ENCODE data around the gene TBC1D26.
"Not testable (repeated sequence)": the region's sequence is repeated elsewhere in the genome, so short reads cannot be mapped to it uniquely, and the experiment has no call there.

The TBC1D26 gene

DNA sequence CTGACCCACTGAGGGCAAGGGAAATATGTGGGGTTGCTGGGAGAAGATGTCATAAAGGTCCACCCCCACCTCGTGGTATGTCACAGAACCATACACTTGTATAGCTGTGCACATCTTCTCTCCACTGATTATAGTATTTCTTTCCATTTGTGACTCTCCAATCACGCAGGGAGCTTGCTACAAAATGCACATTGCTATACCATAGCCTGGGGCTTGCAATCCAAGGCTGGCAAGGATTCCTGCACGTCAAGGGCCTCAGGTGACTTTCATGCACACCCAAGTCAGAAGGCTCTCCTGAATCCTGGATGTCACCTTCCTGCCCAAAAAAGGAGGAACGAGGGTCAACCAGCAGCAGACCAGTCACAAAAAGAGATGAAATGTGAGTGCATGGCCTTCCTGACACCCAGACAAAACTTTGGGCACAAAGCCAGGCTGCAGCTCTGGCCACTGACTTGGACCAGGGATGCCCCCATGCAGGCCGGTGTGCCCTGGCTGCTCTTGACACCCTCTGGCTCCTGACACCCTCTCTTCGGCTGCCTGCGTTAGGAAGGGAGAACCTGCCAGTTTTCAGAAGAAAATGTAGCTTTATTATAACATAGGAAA is 12.1 kb downstream of the TBC1D26 start:
- DNase-seq = no peak

DNA sequence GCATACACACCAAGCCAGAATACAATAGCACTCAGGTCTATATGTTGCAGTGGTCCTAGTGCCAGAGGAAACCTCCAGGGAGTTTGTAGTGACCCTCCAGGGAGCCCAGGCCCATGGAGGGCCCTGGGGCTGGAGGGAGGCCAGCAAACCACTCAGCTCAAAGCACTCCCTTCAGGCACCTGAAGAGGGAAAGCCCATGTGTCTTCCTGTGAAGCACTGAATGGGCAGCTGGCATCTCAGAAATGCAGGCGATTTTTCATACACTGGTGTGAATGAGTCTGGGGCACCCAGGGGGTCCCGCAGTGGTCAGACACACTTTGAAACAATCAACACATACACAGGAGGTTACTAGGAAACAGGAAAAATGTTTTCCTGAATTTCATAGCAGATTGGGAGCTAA is 12.8 kb downstream of the TBC1D26 start:
- no peak for DNase-seq

DNA sequence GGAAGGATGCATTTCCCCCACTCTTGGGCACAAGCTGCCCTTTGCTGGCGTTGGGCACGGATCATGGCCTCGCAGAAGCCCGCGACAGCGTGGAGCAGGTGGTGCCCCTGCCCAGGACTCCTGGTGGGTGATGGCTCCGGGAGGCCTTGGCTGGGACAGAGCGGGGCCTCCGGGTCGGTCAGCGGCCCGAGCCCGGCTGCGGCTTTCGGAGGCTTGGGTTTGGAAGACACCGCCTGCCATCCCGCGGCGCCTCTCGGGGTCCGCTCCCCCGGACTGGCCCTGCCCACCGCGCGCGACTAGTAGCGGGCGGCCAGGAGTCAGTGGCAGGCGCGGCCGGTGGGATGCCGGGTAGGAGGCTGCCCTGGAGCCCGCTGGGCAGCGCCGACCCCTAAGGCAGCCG is 17.3 kb downstream of the TBC1D26 start:
- DNase-seq = not testable (repeated sequence)

DNA sequence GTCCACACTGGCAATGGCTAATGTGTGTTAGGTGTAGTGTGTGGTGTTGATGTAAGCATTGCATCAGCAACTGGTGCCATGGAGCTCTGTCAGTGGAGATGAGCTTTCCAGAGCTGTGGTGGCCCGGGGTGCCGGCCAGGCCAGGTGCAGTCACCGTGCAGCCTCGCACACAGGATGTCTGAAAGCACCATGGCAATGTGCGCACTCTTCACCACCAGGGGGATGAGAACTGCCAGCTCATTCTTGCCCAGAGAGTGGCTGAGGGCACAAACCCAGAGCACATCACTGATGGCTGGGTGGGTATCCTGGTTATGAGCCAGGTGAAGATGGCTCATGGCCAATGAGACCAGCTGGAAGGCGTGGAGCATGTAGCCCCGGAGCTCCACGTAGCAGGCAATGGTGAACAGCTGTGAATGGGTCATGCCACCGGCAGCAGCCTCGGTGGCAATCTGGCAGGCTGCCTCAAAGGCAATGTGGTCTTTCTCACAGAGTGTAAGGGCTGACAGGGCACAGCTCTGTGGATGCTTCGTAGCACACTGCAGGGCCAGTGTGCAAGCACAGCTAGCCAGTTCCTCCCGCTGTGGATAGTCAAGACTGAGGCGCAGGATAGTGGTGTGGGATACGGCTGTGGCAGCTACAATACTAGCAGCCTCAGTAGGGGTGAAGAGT is 36.9 kb downstream of the TBC1D26 start:
- not testable (repeated sequence) for DNase-seq

DNA sequence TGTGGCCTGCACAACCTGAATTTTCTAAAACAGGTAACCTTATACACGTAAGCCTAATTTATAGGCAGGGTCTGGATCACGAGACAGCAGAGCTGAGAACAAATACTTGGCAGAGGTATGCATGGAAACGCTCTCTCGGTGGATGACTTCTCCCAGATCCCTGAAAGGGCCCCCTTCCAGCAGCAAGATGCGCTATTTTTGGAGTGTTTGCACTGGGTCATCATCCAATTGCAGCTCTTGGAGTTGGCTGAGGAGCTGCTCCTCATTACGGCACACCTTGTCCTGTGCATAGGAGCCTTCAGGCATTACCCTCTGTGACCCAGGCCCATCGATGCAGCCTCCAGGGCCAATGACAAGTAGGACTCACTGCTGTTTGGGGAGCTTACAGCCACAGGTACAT is 38.6 kb downstream of the TBC1D26 start:
- DNase-seq = not testable (repeated sequence)

DNA sequence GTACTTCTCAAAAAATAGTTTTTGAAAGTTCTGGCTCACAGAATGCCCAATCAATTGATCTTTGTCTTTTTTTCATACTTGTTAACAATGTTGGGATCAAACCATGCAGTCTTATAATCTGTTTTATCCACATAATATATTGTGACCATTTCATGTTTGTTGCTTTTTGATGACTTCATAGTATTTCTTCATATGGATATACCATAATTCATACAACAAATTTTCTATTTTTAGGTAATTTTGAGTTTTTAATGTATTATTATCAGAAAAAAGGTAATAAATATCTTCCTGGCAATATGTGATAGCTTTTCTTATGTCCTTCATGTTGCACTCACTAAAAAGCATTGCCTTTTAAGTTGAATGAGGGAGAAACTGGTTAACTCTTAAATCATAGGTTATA is 44.8 kb downstream of the TBC1D26 start:
- no peak for DNase-seq

DNA sequence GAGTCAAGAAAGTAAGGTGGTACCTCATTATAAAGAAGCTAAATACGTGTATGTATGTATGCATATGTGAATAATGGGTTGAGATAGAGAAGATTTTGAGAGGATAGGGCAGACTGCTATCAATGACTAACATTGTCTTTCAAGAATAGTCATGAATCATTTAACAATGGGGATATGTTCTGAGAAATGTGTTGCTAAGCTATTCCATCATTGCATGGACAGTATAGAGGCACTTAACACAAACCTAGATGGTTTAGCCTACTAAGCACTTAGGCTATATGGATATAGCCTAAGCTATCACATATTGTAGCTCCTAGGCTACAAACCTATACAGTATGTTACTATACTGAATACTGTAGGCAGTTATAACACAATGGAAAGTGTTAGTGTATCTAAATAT is 45.2 kb downstream of the TBC1D26 start:
- DNase-seq = no peak

DNA sequence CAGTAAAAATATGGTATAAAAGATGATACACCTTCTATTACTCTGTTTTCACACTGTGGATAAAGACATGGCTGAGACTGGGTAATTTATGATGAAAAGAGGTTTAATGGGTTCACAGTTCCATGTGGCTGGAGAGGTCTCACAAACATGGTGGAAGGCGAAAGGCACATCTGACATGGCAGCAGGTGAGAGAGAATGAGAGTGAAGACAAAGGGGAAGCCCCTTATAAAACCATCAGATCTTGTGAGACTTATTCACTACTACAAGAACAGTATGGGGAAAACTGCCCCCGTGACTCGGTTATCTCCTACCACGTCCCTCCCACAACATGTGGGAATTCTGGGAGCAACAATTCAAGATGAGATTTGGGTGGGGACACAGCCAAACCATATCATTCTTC is 45.6 kb downstream of the TBC1D26 start:
- DNase-seq = no peak

DNA sequence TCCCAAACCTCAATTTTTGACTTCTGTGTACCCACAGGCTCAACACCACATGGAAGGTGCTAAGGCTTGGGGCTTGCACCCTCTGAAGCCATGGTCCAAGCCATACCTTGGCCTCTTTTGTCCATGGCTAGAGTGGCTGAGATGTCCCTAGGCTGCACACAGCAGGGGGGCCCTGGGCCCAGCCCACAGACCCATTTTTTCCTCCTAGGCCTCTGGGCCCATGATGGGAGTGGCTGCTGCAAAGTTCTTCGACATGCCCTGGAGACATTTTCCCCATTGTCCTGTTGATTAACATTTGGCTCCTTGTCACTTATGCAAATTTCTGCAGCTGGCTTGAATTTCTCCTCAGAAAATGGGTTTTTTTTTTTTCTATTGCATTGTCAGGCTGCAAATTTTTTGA is 47.0 kb downstream of the TBC1D26 start:
- no peak for DNase-seq

DNA sequence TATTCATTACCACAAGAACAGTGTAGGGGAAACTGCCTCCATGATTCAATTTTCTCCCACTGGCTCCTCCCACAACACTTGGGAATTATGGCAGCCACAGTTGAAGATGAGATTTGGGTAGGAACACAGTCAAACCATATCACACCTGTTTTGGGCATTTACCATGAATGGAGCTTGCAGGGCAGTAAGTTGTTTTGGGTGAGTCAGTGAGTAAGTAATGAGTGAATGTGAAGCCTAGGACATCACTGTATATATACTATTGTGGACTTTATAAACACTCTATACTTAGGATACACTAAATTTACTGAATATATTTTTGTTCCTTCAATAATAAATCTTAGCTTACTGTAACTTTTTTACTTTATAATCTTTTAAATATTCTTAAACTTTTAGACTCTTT is 48.1 kb downstream of the TBC1D26 start:
- no peak for DNase-seq

DNA sequence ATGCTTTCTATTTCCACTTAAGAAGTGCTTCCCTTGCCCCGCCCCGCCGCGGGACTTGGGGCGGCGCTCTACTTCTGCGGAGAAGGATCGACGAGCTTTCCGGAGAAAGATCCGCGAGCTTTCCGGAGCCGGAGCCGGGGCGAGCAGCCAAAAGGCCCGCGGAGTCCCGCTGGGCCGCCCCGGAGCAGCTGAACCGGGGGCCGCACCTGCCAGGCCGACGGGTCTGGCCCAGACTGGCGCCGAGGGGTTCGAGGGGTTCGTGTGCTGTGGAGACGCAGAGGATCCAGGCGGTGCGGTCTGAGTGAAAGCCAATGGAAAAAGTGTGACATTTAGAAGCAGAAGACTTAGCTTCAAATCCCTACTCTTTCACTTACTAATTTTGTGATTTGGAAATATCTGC is 50.8 kb downstream of the TBC1D26 start:
- DNase-seq = no peak

DNA sequence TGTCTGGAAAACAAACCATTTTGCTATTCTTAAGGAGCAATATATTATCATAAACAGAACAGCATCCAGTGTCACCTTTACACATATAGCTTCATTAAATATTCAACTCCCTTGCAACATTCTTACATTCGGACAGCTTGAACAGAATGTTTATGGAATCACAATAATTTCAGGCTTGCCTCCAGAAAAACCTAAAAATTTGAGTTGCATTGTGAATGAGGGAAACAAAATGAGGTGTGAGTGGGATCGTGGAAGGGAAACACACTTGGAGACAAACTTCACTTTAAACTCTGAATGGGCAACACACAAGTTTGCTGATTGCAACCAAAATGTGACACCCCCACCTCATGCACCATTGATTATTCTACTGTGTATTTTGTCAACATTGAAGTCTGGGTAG is 51.4 kb downstream of the TBC1D26 start:
- no peak for DNase-seq

DNA sequence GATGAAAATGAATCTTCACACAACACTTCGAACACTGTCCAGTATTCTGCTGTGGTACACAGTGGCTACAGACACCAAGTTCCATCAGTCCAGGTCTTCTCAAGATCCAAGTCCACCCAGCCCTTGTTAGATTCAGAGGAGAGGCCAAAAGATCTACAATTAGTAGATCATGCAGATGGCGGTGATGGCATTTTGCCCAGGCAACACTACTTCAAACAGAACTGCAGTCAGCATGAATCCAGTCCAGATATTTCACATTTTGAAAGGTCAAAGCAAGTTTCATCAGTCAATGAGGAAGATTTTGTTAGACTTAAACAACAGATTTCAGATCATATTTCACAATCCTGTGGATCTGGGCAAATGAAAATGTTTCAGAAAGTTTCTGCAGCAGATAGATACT is 52.3 kb downstream of the TBC1D26 start:
- not testable (repeated sequence) for DNase-seq

DNA sequence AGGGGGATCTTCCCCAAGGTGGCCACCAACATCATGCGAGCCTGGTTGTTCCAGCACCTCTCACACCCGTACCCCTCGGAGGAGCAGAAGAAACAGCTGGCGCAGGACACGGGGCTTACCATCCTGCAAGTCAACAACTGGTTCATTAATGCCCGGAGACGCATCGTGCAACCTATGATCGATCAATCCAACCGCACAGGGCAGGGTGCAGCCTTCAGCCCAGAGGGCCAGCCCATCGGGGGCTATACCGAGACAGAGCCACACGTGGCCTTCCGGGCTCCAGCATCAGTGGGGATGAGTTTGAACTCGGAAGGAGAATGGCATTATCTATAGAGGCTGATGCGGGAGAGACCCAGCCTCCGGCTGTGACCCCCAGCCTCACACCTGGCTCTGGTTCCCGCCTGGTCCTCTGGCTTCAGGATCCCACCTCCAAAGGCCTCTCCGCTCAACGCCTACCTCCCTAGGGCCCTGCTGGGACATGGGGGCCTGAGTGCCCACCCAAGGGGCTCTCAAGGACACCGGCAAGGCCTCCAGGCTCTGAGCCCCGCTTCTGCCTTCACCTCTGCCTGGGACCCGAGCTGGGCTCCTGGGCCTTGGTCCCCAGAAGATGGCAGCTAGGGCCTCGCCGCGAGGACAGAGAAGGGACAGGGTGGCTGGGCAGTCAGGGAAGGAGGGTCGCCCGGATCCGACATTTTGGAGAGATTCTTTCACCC is 55.4 kb downstream of the TBC1D26 start:
- not testable (repeated sequence) for DNase-seq

DNA sequence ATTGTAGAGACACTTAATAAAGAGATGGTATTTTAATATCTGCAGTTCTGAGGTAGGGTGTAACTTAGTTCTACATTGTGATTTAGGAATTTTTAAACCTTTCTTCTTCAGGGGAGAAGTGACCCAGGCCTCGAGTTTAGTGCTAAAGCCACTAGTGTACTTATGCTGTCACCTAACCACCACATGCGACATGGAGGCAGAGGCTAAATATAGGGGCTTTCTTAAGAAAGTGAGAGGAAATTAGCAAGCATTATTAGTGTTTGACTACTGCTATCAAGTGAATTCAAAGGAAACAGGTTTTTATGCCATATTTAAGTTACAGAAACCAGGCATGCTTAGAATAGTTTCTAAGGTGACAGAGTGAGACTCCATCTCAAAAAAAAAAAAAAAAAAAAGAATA is 56.3 kb downstream of the TBC1D26 start:
- DNase-seq = not testable (repeated sequence)

All from NCI-H446 treated with DMSO at 0.1 percent for 48 hours (cell line).